GM12872 (cell line): Measurements from ENCODE around the gene RAB26.

ENCODE experiments used
- TF ChIP-seq, protein P1 (sequence below): IDR thresholded peaks from 3 replicates; pipeline ENCODE4 v1.5.1; 2011; ENCODE audit warnings: low read depth, mild to moderate bottlenecking, low read length, moderate library complexity; ENCODE audit not compliant: insufficient read depth

RAB26 gene

DNA sequence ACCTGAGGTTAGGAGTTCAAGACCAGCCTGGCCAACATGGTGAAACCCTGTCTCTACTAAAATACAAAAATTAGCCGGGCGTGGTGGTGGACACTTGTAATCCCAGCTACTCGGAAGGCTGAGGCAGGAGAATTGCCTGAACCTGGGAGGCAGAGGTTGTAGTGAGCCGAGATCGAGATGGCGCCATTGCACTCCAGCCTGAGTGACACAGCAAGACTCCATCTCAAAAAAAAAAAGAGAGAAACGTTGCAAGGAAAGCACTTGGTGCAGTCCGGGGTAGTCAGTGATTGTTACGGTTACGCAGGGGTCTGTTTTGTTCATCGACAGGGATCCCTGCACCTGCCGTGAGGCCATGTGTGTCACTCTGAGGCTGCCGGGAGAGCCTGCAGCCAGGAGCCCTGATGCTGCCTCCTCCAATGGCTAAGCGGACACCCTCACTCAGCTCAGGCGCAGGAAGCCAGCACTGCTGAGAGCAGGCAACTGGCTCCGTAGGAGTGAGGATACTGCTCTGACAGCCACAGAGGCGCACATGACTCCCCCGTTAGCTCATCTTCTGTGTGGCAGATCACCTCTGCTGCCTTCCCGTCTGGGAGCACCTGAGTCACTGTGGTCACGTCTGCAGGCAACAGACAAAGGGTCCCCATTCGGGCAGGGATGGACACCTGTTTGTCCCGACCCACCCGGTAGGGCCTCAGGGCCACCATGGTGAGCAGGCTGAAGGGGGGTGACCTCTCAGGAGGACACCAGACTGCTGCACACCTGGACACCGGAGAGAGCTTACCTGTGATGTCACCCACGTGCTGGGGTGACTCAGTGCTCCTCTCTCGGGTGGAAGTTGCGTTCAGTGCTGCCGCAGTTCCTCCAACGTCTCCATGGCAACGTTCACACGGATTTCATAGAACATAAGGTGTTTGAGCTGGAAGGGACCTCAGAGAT lies 5.2 kb upstream of the RAB26 start:
- TF ChIP-seq, protein P1, sequence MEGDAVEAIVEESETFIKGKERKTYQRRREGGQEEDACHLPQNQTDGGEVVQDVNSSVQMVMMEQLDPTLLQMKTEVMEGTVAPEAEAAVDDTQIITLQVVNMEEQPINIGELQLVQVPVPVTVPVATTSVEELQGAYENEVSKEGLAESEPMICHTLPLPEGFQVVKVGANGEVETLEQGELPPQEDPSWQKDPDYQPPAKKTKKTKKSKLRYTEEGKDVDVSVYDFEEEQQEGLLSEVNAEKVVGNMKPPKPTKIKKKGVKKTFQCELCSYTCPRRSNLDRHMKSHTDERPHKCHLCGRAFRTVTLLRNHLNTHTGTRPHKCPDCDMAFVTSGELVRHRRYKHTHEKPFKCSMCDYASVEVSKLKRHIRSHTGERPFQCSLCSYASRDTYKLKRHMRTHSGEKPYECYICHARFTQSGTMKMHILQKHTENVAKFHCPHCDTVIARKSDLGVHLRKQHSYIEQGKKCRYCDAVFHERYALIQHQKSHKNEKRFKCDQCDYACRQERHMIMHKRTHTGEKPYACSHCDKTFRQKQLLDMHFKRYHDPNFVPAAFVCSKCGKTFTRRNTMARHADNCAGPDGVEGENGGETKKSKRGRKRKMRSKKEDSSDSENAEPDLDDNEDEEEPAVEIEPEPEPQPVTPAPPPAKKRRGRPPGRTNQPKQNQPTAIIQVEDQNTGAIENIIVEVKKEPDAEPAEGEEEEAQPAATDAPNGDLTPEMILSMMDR = no peak

- TF ChIP-seq, protein P1 = no peak
Observed at GRCh38 chr16:2143878-2144485, 4.4 kb upstream of the RAB26 start.

DNA sequence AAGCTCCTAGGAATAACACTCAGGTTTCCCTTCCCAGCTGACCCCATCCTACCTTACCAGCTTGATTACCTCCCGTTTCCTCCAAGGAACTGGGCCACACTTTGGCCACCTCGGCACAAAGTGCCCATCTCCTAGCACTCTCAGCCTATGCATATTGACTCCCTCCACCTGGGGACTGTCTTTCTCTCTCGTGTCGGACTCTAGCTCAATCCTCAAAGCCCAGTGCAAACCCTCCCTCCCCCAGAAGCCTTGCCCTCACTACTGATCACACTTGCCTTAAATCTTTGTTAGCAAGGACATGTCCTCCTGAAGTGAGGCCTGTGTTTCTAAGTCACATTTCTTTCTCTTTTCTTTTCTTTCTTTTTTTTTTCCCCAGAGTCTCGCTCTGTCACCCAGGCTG lies 2.6 kb upstream of the RAB26 start:
- TF ChIP-seq, protein P1 = no peak

- TF ChIP-seq, protein P1 = no peak
Observed at GRCh38 chr16:2147378-2147777, 1.0 kb upstream of the RAB26 start.

DNA sequence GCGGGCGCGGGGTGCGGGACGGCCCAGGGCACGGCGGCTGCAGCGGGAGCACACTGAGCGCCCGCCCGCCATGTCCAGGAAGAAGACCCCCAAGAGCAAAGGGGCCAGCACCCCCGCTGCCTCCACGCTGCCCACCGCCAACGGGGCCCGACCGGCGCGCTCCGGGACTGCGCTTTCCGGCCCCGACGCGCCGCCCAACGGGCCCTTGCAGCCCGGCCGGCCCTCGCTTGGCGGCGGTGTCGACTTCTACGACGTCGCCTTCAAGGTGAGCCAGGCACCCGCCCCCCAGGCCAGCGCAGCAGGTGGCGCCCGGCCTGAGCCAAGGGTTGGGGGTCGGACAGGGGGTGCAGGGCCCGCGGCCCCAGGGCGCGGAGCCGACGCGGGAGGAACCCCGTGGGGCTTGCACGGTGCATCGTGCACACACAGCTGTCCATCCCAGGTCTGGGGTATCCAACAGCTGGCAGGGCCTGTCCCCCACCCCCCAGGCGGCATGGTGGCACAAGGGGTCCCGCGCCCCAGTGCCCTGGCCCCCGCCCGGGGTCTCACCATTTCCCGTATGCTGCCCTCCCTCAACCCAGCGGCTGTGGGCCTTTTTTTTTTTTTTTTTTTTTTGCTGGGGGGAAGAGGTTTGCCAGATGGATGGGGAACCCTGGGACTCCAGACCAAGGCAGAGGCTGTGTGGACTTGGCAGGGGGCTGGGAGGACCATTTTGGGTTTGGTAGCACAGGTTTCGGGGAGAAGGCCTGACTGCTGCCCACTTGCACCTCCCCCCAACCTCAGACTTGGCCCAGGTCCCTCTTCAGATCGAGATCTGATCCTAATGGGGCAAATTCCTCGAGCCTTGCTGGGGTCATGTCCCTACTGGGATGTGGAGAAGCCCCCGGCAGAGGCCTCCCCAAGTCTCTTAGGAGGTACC lies 547 bp downstream of the RAB26 start:
- TF ChIP-seq, protein P1 = no peak

DNA sequence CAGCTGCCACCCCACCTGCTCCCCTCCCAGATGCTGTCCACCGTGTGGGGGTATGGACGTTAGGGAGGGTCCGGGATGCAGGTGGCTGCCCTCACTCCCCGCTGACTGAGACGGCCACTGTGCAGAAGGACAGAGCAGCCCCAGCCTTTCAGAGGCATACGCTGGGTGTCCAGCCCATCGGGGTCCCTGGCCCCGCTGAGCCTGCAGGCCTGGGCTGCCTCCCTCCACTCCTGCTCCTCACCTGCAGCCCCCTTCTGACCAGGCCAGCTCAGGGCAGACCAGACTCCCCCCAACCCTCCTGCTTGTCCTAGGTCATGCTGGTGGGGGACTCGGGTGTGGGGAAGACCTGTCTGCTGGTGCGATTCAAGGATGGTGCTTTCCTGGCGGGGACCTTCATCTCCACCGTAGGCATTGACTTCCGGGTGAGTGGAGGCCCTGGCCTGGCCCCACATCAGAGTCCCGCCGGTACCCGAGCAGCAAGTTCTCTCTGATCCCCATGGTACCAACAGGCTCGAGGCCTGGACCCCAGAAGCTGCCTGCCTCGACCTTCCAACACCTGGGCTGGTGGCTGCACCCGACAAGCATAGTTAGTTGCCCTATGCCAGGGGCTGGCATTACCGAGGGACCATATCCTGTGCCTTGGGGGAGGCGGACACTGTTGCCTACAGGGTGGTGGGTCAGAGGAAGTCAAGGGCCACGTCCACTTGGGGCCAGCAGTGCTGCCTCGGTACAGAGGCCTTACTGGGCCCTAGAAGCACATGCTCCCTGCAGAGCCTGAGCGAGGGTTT lies 1.4 kb downstream of the RAB26 start:
- TF ChIP-seq, protein P1 = no peak
